IMR-90 (cell line): ENCODE results near the gene RALGAPA2. TPM values are rescaled to one million over a fixed set of nuclear protein-coding genes. Genes with fewer than 3 reads are reported as not detected.

Experiments used
- ATAC-seq: fragments of 200-7000 bp; cut with Tn5 transposase; 2 replicates; pipeline ENCODE4 v1.9.1; 2020; ENCODE audit warnings: low read depth, mild to moderate bottlenecking, moderate library complexity
- BruUV-seq: library from RNA; stranded (reverse); fragments of 400-500 nt; replicated peaks from 2 replicates; lab custom pipeline; 2021; lab: Mats Ljungman, UMichigan
- CTCF ChIA-PET: fragments of 300-600 bp; formaldehyde crosslinking; extraction: SDS; loops from one replicate; lab custom pipeline; 2021; ENCODE audit warnings: antibody characterized with exemption; lab: Yijun Ruan, JAX
- POLR2A ChIA-PET: fragments of 300-600 bp; sonication (Branson Sonifier 250); formaldehyde crosslinking; loops from one replicate; lab custom pipeline; 2022; ENCODE audit warnings: antibody characterized with exemption; ENCODE audit not compliant: unreplicated experiment; lab: Charles Lee
- DNase-seq: peaks from one replicate; pipeline ENCODE4 v3.0.0; 2013
- H2AFZ ChIP-seq: replicated peaks from 2 replicates; pipeline ENCODE3; 2013; ENCODE audit warnings: low read length, mild to moderate bottlenecking; ENCODE audit not compliant: poor library complexity
- H2AK5ac ChIP-seq: 2 replicates; pipeline ENCODE4 v1.6.1; 2013; ENCODE audit warnings: low read depth, low read length, inconsistent platforms
- H2AK9ac ChIP-seq: replicated peaks from 2 replicates; pipeline ENCODE3; 2013; ENCODE audit warnings: mild to moderate bottlenecking, low read depth, low read length, moderate library complexity; ENCODE audit not compliant: poor library complexity
- H2BK120ac ChIP-seq: 2 replicates; pipeline ENCODE4 v1.6.1; 2013; ENCODE audit warnings: low read depth, low read length, inconsistent platforms
- H2BK15ac ChIP-seq: 3 replicates; pipeline ENCODE4 v1.6.1; 2013; ENCODE audit warnings: low read depth, low read length, inconsistent platforms
- H2BK20ac ChIP-seq: 2 replicates; pipeline ENCODE4 v1.6.1; 2013; ENCODE audit warnings: low read depth, mild to moderate bottlenecking, inconsistent platforms, low read length, moderate library complexity
- H2BK5ac ChIP-seq: 2 replicates; pipeline ENCODE4 v1.6.1; 2013; ENCODE audit warnings: mild to moderate bottlenecking, low read depth, low read length, inconsistent platforms; ENCODE audit not compliant: poor library complexity, severe bottlenecking
- H3K14ac ChIP-seq: replicated peaks from 2 replicates; pipeline ENCODE4 v1.6.1; 2013; ENCODE audit warnings: low read depth, low read length, inconsistent platforms
- H3K18ac ChIP-seq: 2 replicates; pipeline ENCODE4 v1.6.1; 2013; ENCODE audit warnings: low read depth, low read length, control low read depth
- H3K23ac ChIP-seq: 2 replicates; pipeline ENCODE4 v1.6.1; 2013; ENCODE audit warnings: low read depth, low read length, inconsistent platforms
- H3K27ac ChIP-seq: 2 replicates; pipeline ENCODE4 v1.5.1; 2013; ENCODE audit warnings: mild to moderate bottlenecking, control low read depth, low read length; ENCODE audit not compliant: insufficient read depth
- H3K27me3 ChIP-seq: 2 replicates; pipeline ENCODE4 v1.6.1; 2013; ENCODE audit warnings: low read length; ENCODE audit not compliant: control insufficient read depth, insufficient read depth
- H3K36me3 ChIP-seq: 2 replicates; pipeline ENCODE4 v1.6.1; 2013; ENCODE audit warnings: low read length, mixed read lengths; ENCODE audit not compliant: control insufficient read depth, insufficient read depth
- H3K4ac ChIP-seq: 2 replicates; pipeline ENCODE4 v1.6.1; 2013; ENCODE audit warnings: low read depth, low read length, inconsistent platforms
- H3K4me1 ChIP-seq: 2 replicates; pipeline ENCODE4 v1.6.1; 2013; ENCODE audit warnings: low read length, mixed read lengths; ENCODE audit not compliant: control insufficient read depth, insufficient read depth
- H3K4me2 ChIP-seq: 2 replicates; pipeline ENCODE4 v1.6.1; 2013; ENCODE audit warnings: low read depth, mild to moderate bottlenecking, control low read depth, low read length, moderate library complexity
- H3K4me3 ChIP-seq: 2 replicates; pipeline ENCODE4 v1.5.1; 2013; ENCODE audit warnings: low read depth, mild to moderate bottlenecking, control low read depth, low read length, moderate library complexity; ENCODE audit not compliant: insufficient read depth
- H3K56ac ChIP-seq: 2 replicates; pipeline ENCODE4 v1.6.1; 2013; ENCODE audit warnings: low read length, inconsistent platforms; ENCODE audit not compliant: insufficient read depth; ENCODE audit errors: extremely low read depth
- H3K79me1 ChIP-seq, 2 experiments: 2 replicates each; pipeline ENCODE4 v1.6.1; 2013; ENCODE audit warnings: low read length in 2 of 2, inconsistent platforms in 1 of 2, low read depth in 1 of 2
- H3K9ac ChIP-seq: 2 replicates; pipeline ENCODE4 v1.6.1; 2013; ENCODE audit warnings: low read depth, low read length, control low read depth
- H3K9me1 ChIP-seq: 2 replicates; pipeline ENCODE4 v1.6.1; 2013; ENCODE audit warnings: low read length, inconsistent platforms; ENCODE audit not compliant: insufficient read depth
- H3K9me3 ChIP-seq: 2 replicates; pipeline ENCODE4 v1.6.1; 2013; ENCODE audit warnings: low read length; ENCODE audit not compliant: control insufficient read depth, insufficient read depth
- H4K20me1 ChIP-seq: 2 replicates; pipeline ENCODE4 v1.6.1; 2013; ENCODE audit warnings: low read length, inconsistent platforms; ENCODE audit not compliant: insufficient read depth
- H4K5ac ChIP-seq: 2 replicates; pipeline ENCODE4 v1.6.1; 2013; ENCODE audit warnings: mild to moderate bottlenecking, low read depth, low read length, control low read depth
- H4K8ac ChIP-seq, 2 experiments: 2 replicates each; pipeline ENCODE4 v1.6.1; 2013; ENCODE audit warnings: low read depth in 2 of 2, low read length in 2 of 2, control low read depth in 1 of 2, inconsistent platforms in 1 of 2
- H4K91ac ChIP-seq: 2 replicates; pipeline ENCODE4 v1.6.1; 2013; ENCODE audit warnings: low read depth, low read length, inconsistent platforms; ENCODE audit not compliant: insufficient read depth
- CEBPB ChIP-seq: IDR thresholded peaks from 2 replicates; pipeline ENCODE4 v1.6.1; 2012; ENCODE audit warnings: low read depth, low read length, improper control_type of control experiment
- MAFK ChIP-seq: IDR thresholded peaks from 2 replicates; pipeline ENCODE4 v1.6.1; 2012; ENCODE audit warnings: low read depth, low read length, improper control_type of control experiment
- NFE2L2 ChIP-seq: fragments of 150-350 bp; IDR thresholded peaks from 2 replicates; pipeline ENCODE4 v1.6.1; 2016; ENCODE audit warnings: low read depth, mild to moderate bottlenecking, low read length
- WGBS, 2 experiments: methylation state at CpG; one replicate each; pipeline versions ENCODE4 v1.1.5 to v1.1.7; 2013; ENCODE audit warnings: missing lambda C conversion rate in 2 of 2; ENCODE audit not compliant: insufficient read length in 1 of 2; ENCODE audit errors: extremely low coverage in 2 of 2; 5-methylcytosine and 5-hydroxymethylcytosine counted together
- dilution Hi-C: fragments of 300-500 bp; cut with HindIII; formaldehyde crosslinking; loops from one replicate; pipeline ENCODE4 v1.14.3; 2018; ENCODE audit warnings: low sequenced_read_pairs; ENCODE audit not compliant: unreplicated experiment
- in situ Hi-C: fragments of 300-500 bp; cut with MboI; formaldehyde crosslinking; loops from 3 replicates; pipeline ENCODE4 v1.14.3; 2019; ENCODE audit warnings: low sequenced_read_pairs, inconsistent platforms, mixed read lengths
- intact Hi-C: fragments of 100-400 bp; cut with micrococcal nuclease; formaldehyde crosslinking; loops from 2 replicates; pipeline ENCODE4 v1.10.0; 2022
- polyA plus RNA-seq, 3 experiments: library from polyadenylated mRNA; depleted of rRNA; stranded (reverse); fragments of >200 nt; gene quantifications; 2 replicates each; pipeline ENCODE4 v1.2.3, GENCODE V29; 2012; ENCODE audit warnings: low replicate concordance in 1 of 3
- total RNA-seq: library from RNA; depleted of rRNA; stranded (reverse); fragments of >200 nt; gene quantifications from 2 replicates; pipeline ENCODE4 v1.2.3, GENCODE V29; 2012
- TF ChIP-seq, protein P1 (sequence below): conservative IDR thresholded peaks from 2 replicates; pipeline ENCODE4 v1.5.1; 2012; ENCODE audit warnings: mild to moderate bottlenecking, low read depth, low read length, improper control_type of control experiment

Gene RALGAPA2
- total and polyA plus RNA-seq, 2 of the 4 experiments (the other 2 are of a cell fraction), result 1.3 to 3.9 TPM

DNA sequence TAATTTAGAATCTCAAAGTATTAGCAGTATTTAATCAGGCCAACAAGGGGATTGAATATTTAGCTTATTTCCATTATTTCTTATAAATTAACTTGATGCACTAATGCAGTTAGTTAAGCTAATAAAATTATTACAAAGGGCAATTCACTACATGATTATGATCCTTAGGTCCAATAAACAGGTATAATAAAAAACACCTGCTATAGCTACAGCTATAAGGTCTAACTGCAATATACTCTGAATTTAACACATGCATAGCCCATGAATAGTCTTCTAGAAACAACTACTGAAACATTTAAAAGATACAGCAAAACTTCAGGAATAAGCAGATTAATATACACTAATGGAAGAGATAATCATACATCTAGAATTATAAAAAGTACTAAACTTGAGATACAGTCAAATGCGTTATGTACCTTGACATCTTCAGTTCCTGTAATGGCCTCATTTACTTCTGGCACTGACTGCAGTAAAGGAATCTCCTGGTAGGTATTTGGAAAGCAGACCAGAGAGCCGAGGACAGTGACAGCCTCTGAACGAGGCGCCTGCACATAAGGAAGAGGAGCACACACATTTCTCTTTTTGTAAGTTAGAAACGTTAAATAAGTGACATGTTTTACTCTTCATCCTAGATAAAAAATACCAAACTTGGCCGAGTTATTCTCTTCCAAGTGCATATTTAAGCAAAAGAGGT, 176.1 kb downstream of the RALGAPA2 start:
- no peak overlapping the region for H4K8ac ChIP-seq
- H3K4ac ChIP-seq, result no peak overlapping the region
- H3K4me2 ChIP-seq, result no peak overlapping the region
- H2BK5ac ChIP-seq, result no peak overlapping the region
- intact Hi-C loops (no loop called here), in situ Hi-C loops (no loop called here), dilution Hi-C loops (no loop called here)
- no peaks in the 10 kb centered on the region for H3K27me3 ChIP-seq
- no peak overlapping the region for H2AK5ac ChIP-seq
- no peaks in the 10 kb centered on the region for H3K9me3 ChIP-seq
- POLR2A ChIA-PET, result interaction anchor here (0.6 kb wide), 1 partner anchor 11 kb away, joined by 3 read pairs; no protein-coding TSS in a partner anchor
- H2BK120ac ChIP-seq, result no peak overlapping the region
- H2BK15ac ChIP-seq, result no peak overlapping the region
- H3K9me1 ChIP-seq, result no peaks in the 10 kb centered on the region
- DNase-seq (no peak), ATAC-seq (no peak)
- H3K9ac ChIP-seq, result no peak overlapping the region
- H4K20me1 ChIP-seq, result no peaks in the 10 kb centered on the region
- no peak overlapping the region for H3K23ac ChIP-seq
- no peaks in the 10 kb centered on the region for H3K36me3 ChIP-seq
- H4K91ac ChIP-seq, result no peak overlapping the region
- no peak overlapping the region for H4K5ac ChIP-seq
- no peaks in the 10 kb centered on the region for H3K4me1 ChIP-seq
- TF ChIP-seq CEBPB (no peak), MAFK (no peak), NFE2L2 (no peak)
- TF ChIP-seq, protein P1, sequence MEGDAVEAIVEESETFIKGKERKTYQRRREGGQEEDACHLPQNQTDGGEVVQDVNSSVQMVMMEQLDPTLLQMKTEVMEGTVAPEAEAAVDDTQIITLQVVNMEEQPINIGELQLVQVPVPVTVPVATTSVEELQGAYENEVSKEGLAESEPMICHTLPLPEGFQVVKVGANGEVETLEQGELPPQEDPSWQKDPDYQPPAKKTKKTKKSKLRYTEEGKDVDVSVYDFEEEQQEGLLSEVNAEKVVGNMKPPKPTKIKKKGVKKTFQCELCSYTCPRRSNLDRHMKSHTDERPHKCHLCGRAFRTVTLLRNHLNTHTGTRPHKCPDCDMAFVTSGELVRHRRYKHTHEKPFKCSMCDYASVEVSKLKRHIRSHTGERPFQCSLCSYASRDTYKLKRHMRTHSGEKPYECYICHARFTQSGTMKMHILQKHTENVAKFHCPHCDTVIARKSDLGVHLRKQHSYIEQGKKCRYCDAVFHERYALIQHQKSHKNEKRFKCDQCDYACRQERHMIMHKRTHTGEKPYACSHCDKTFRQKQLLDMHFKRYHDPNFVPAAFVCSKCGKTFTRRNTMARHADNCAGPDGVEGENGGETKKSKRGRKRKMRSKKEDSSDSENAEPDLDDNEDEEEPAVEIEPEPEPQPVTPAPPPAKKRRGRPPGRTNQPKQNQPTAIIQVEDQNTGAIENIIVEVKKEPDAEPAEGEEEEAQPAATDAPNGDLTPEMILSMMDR, result no peak
- no CpG with 5 or more reads among the region's 6 CpGs for WGBS, 2 experiments
- H2BK20ac ChIP-seq, result no peak overlapping the region
- BruUV-seq, result no TSS peak
- CTCF ChIA-PET, result interaction anchor here (1.5 kb wide), 1 partner anchor 24 kb away, joined by 3 read pairs; no protein-coding TSS in a partner anchor
- no peak overlapping the region for H3K14ac ChIP-seq
- H3K56ac ChIP-seq, result no peak overlapping the region
- no peak overlapping the region for H3K4me3 ChIP-seq
- H2AFZ ChIP-seq, result no peak overlapping the region
- H2AK9ac ChIP-seq, result no peak overlapping the region
- H3K18ac ChIP-seq, result no peak overlapping the region
- H3K27ac ChIP-seq, result no peak overlapping the region
- H3K79me1 ChIP-seq, result no peaks in the 10 kb centered on the region
